Endothelial cell of umbilical vein (primary cell): ENCODE data around the gene IL1R2. TPM values are rescaled to one million over a fixed set of nuclear protein-coding genes. Genes with fewer than 3 reads are reported as not detected.

ENCODE experiments used
- BruUV-seq: library from RNA; stranded (reverse); fragments of 400-500 nt; replicated peaks from 2 replicates; lab custom pipeline; 2021; lab: Mats Ljungman, UMichigan
- CTCF ChIA-PET: fragments of 300-600, 350-600 bp; sonication (Branson Sonifier 250); formaldehyde crosslinking; loops from one replicate; lab custom pipeline; 2021; ENCODE audit warnings: antibody characterized with exemption, inconsistent platforms; lab: Charles Lee
- POLR2A ChIA-PET: fragments of 300-600, 350-600 bp; sonication (Branson Sonifier 250); formaldehyde crosslinking; loops from one replicate; lab custom pipeline; 2021; ENCODE audit warnings: antibody characterized with exemption, inconsistent platforms; lab: Charles Lee
- DNase-seq: peaks from one replicate; pipeline ENCODE4 v3.0.0-alpha.2; 2011; ENCODE audit warnings: low read depth, low spot score
- FAIRE-seq: peaks from 2 replicates; lab custom pipeline; 2011; peaks lifted over from hg19 to GRCh38; lab: Jason Lieb, UNC
- H2AFZ ChIP-seq: 2 replicates; pipeline ENCODE4 v1.6.0; 2012; ENCODE audit warnings: low read depth, low read length, control low read depth, inconsistent platforms
- H3K27ac ChIP-seq: 2 replicates; pipeline ENCODE4 v1.5.1; 2011; ENCODE audit warnings: low read depth, mild to moderate bottlenecking, control low read depth, low read length, moderate library complexity; ENCODE audit not compliant: insufficient read depth
- H3K27me3 ChIP-seq, 2 experiments: 2 replicates each; pipeline versions ENCODE4 v1.6.0 to v1.6.1; 2011; ENCODE audit warnings: low read length in 2 of 2, mixed read lengths in 1 of 2; ENCODE audit not compliant: control insufficient read depth in 2 of 2, insufficient read depth in 2 of 2
- H3K36me3 ChIP-seq, 2 experiments: 2 replicates in 1 of 2; 3 replicates in 1 of 2; pipeline ENCODE4 v1.5.1; 2011; ENCODE audit warnings: low read length in 2 of 2, mild to moderate bottlenecking in 1 of 2, moderate library complexity in 1 of 2; ENCODE audit not compliant: control insufficient read depth in 2 of 2, insufficient read depth in 2 of 2; ENCODE audit errors: extremely low read depth in 1 of 2
- H3K4me1 ChIP-seq: 3 replicates; pipeline ENCODE4 v1.5.1; 2011; ENCODE audit warnings: mild to moderate bottlenecking, low read length; ENCODE audit not compliant: control insufficient read depth, insufficient read depth; ENCODE audit errors: extremely low read depth
- H3K4me2 ChIP-seq: 2 replicates; pipeline ENCODE4 v1.6.1; 2011; ENCODE audit warnings: low read length, control low read depth, mixed read lengths; ENCODE audit not compliant: insufficient read depth
- H3K4me3 ChIP-seq, 3 experiments: fragments of 200-600 bp in 1 of 3; sonication (generic), shearing (Covaris generic) in 1 of 3; replicated peaks in 1 of 3; 2 replicates each; pipeline ENCODE4 v1.5.1; 2011 to 2016; ENCODE audit warnings: control low read depth in 3 of 3, low read length in 3 of 3, mild to moderate bottlenecking in 2 of 3, inconsistent platforms in 1 of 3, low read depth in 1 of 3, moderate library complexity in 1 of 3; ENCODE audit not compliant: insufficient read depth in 1 of 3
- H3K79me2 ChIP-seq: 2 replicates; pipeline ENCODE4 v1.6.0; 2012; ENCODE audit warnings: low read length, inconsistent platforms; ENCODE audit not compliant: control insufficient read depth, insufficient read depth
- H3K9ac ChIP-seq: replicated peaks from 2 replicates; pipeline ENCODE3; 2011; ENCODE audit warnings: low read length, control low read depth; ENCODE audit not compliant: insufficient read depth; ENCODE audit errors: extremely low read depth
- H3K9me1 ChIP-seq: replicated peaks from 3 replicates; pipeline ENCODE4 v1.6.0; 2011; ENCODE audit warnings: mild to moderate bottlenecking, low read length; ENCODE audit not compliant: control insufficient read depth, insufficient read depth; ENCODE audit errors: extremely low read depth
- H3K9me3 ChIP-seq: replicated peaks from 2 replicates; pipeline ENCODE4 v1.5.1; 2012; ENCODE audit warnings: low read length, inconsistent platforms; ENCODE audit not compliant: control insufficient read depth, insufficient read depth
- H4K20me1 ChIP-seq: replicated peaks from 2 replicates; pipeline ENCODE3; 2011; ENCODE audit warnings: mild to moderate bottlenecking, low read length; ENCODE audit not compliant: control insufficient read depth, insufficient read depth; ENCODE audit errors: extremely low read depth
- CTCF ChIP-seq, 2 donors: IDR thresholded peaks; 1 replicate in 1 of 2; 2 replicates in 1 of 2; pipeline ENCODE4 v1.5.1; 2011; ENCODE audit warnings: low read length in 2 of 2, mild to moderate bottlenecking in 2 of 2, moderate library complexity in 2 of 2, control low read depth in 1 of 2, inconsistent platforms in 1 of 2, low read depth in 1 of 2; ENCODE audit not compliant: insufficient read depth in 1 of 2; ENCODE audit errors: extremely low read depth in 1 of 2
- EZH2 ChIP-seq: IDR thresholded peaks from 2 replicates; pipeline ENCODE4 v1.6.1; 2012; ENCODE audit warnings: borderline replicate concordance, low read depth, mild to moderate bottlenecking, moderate library complexity, low read length, inconsistent platforms; ENCODE audit not compliant: severe bottlenecking
- FOS ChIP-seq: IDR thresholded peaks from 2 replicates; pipeline ENCODE4 v1.6.1; 2011; ENCODE audit warnings: mild to moderate bottlenecking, low read length, moderate library complexity, borderline replicate concordance; ENCODE audit not compliant: insufficient read depth
- GATA2 ChIP-seq: IDR thresholded peaks from 2 replicates; pipeline ENCODE4 v1.7.0; 2011; ENCODE audit warnings: low read depth, mild to moderate bottlenecking, moderate library complexity, mixed read lengths, low read length; ENCODE audit not compliant: insufficient read length, insufficient read depth
- JUN ChIP-seq: IDR thresholded peaks from 2 replicates; pipeline ENCODE4 v1.6.1; 2011; ENCODE audit warnings: borderline replicate concordance, low read depth; ENCODE audit not compliant: insufficient read length, insufficient read depth
- MYC ChIP-seq: IDR thresholded peaks from one replicate; pipeline ENCODE4 v1.6.1; 2011; ENCODE audit warnings: mild to moderate bottlenecking, low read depth, low read length
- POLR2A ChIP-seq: IDR thresholded peaks from 2 replicates; pipeline ENCODE4 v1.6.1; 2012; ENCODE audit warnings: low read depth, mild to moderate bottlenecking, control low read depth, low read length
- POLR2AphosphoS5 ChIP-seq: IDR thresholded peaks from 2 replicates; pipeline ENCODE4 v1.6.1; 2012; ENCODE audit warnings: low read depth, mild to moderate bottlenecking, control low read depth, low read length, moderate library complexity; ENCODE audit not compliant: insufficient read depth
- dilution Hi-C: fragments of 300-500 bp; cut with MboI; formaldehyde crosslinking; loops from one replicate; pipeline ENCODE4 v1.15.0; 2019; ENCODE audit warnings: low sequenced_read_pairs; ENCODE audit not compliant: extremely low pct_ligation_motif_present
- intact Hi-C: fragments of 100-400 bp; cut with micrococcal nuclease; formaldehyde crosslinking; loops from one replicate; pipeline ENCODE4 v1.10.0; 2022
- polyA plus RNA-seq, 4 experiments: library from polyadenylated mRNA; depleted of rRNA in 3 of 4; stranded (reverse) in 3 of 4; unstranded in 1 of 4; fragments of >200 nt; gene quantifications; 2 replicates each; pipeline versions ENCODE4 v1.2.1 to v1.2.3, GENCODE V29; 2011 to 2012; ENCODE audit warnings: missing spikeins in 1 of 4
- total RNA-seq: library from RNA; stranded (reverse); gene quantifications from 2 replicates; pipeline ENCODE4 v1.2.3, GENCODE V29; 2021
- TF ChIP-seq, protein P1 (sequence below): IDR thresholded peaks from 2 replicates; pipeline ENCODE4 v1.6.1; 2011; ENCODE audit not compliant: insufficient read depth, insufficient read length

Gene IL1R2
- total and polyA plus RNA-seq, 2 donors (not counting 3 experiments of a cell fraction or from before 2014, with no cell fraction given): not detected

DNA sequence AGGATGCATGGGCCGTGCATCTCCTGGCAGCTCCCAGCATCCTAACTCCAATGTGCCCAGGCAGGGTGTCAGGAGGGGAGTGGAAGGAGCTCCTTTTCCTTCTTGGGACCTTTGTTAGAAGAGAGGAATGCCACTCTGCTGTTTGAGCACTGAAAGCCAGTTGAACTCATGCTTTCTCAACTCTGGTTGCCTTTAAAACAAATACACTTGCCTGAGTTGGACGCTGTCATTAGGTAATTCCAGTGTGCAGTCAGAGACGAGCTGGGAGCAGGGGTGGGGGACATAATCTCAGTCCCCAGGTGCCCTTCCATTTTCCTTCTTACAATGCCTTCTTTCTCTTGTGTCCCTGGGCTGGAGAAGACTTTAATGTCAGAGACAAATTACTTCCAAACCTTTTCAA lies 44.4 kb upstream of the IL1R2 start:
- H3K9me1 ChIP-seq: no peaks in the 10 kb centered on the region
- no peak for FAIRE-seq
- intact Hi-C loops (no loop called here), dilution Hi-C loops (no loop called here)
- no peak overlapping the region for H2AFZ ChIP-seq
- no peak for TF ChIP-seq POLR2A
- no peak for TF ChIP-seq POLR2AphosphoS5
- no peak for TF ChIP-seq EZH2
- TF ChIP-seq, protein P1, sequence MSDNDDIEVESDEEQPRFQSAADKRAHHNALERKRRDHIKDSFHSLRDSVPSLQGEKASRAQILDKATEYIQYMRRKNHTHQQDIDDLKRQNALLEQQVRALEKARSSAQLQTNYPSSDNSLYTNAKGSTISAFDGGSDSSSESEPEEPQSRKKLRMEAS: no peak
- TF ChIP-seq JUN: no peak
- TF ChIP-seq GATA2: no peak
- TF ChIP-seq CTCF (IDR thresholded peaks at IDR 0.05; ENCODE audit: extremely low read depth in 1 of 2, insufficient read depth in 1 of 2, low read depth in 1 of 2, low read length in 2 of 2): no peak
- no peak for TF ChIP-seq FOS
- TF ChIP-seq MYC: no peak
- no peaks in the 10 kb centered on the region for H3K4me1 ChIP-seq
- H3K27me3 ChIP-seq: peaks cover 0 to 2% of the 10 kb centered on the region in 2 experiments
- ChIA-PET POLR2A (no interaction called here), CTCF (no interaction called here)
- no peak overlapping the region for H3K4me2 ChIP-seq
- no peak overlapping the region for H3K27ac ChIP-seq
- H3K9me3 ChIP-seq: no peaks in the 10 kb centered on the region
- H3K4me3 ChIP-seq: no peak overlapping the region
- H3K79me2 ChIP-seq: no peaks in the 10 kb centered on the region
- BruUV-seq: no TSS peak
- no peak for DNase-seq
- no peaks in the 10 kb centered on the region for H4K20me1 ChIP-seq
- H3K36me3 ChIP-seq: no peaks in the 10 kb centered on the region
- no peak overlapping the region for H3K9ac ChIP-seq
